ENCODE results near the gene RBKS.

RBKS gene

GRCh38 chr2:27890146-27890923 lies at the start of gene RBKS, which contains the start of gene BABAM2:
Gene RBKS (minus strand): TSS chr2:27890387. CDS start chr2:27890345, 42 bp downstream.
Gene BABAM2 (plus strand): TSS chr2:27890729. CDS start chr2:27894557, 3,828 bp downstream.
- no peaks in the 10 kb centered on the region for H3K4me1 ChIP-seq (ENCODE audit: control insufficient read depth, low read depth, low read length)

GRCh38 chr2:27935026-27935425 lies 44.8 kb upstream of the RBKS start:
- H3K9me3 ChIP-seq (ENCODE audit: control insufficient read depth, low read depth, low read length): no peaks in the 10 kb centered on the region
- H3K4me3 ChIP-seq (ENCODE audit: low read length): no peak overlapping the region
- no peaks in the 10 kb centered on the region for H3K36me3 ChIP-seq (ENCODE audit: control insufficient read depth, low read depth, low read length)
- no peaks in the 10 kb centered on the region for H3K4me1 ChIP-seq (ENCODE audit: control insufficient read depth, low read depth, low read length)
- H3K27ac ChIP-seq (ENCODE audit: low read length): no peak overlapping the region
- H3K27me3 ChIP-seq (ENCODE audit: control insufficient read depth, insufficient read depth, low read length): no peaks in the 10 kb centered on the region
- H3K9ac ChIP-seq (ENCODE audit: low read length): no peak overlapping the region

More at GRCh38 chr2:27890146-27890923, at the start of gene RBKS, which contains the start of gene BABAM2:
- H3K27me3 ChIP-seq (ENCODE audit: control insufficient read depth, insufficient read depth, low read length): no peaks in the 10 kb centered on the region
- H3K9ac ChIP-seq (ENCODE audit: low read length): peak within 1 kb of the TSS; percentile 77
- H3K27ac ChIP-seq (ENCODE audit: low read length): peak within 1 kb of the TSS; percentile 68
- H3K36me3 ChIP-seq (ENCODE audit: control insufficient read depth, low read depth, low read length): no peaks in the 10 kb centered on the region
- no peaks in the 10 kb centered on the region for H3K9me3 ChIP-seq (ENCODE audit: control insufficient read depth, low read depth, low read length)
- H3K4me3 ChIP-seq (ENCODE audit: low read length): peak within 1 kb of the TSS; percentile 84

GRCh38 chr2:27932396-27932795 lies 42.2 kb upstream of the RBKS start:
- no peaks in the 10 kb centered on the region for H3K4me1 ChIP-seq (ENCODE audit: control insufficient read depth, low read depth, low read length)
- no peak overlapping the region for H3K4me3 ChIP-seq (ENCODE audit: low read length)
- H3K9ac ChIP-seq (ENCODE audit: low read length): no peak overlapping the region
- H3K9me3 ChIP-seq (ENCODE audit: control insufficient read depth, low read depth, low read length): no peaks in the 10 kb centered on the region
- H3K27ac ChIP-seq (ENCODE audit: low read length): no peak overlapping the region
- H3K27me3 ChIP-seq (ENCODE audit: control insufficient read depth, insufficient read depth, low read length): no peaks in the 10 kb centered on the region
- no peaks in the 10 kb centered on the region for H3K36me3 ChIP-seq (ENCODE audit: control insufficient read depth, low read depth, low read length)

GRCh38 chr2:27931361-27931950 lies 41.3 kb upstream of the RBKS start:
- H3K36me3 ChIP-seq (ENCODE audit: control insufficient read depth, low read depth, low read length): no peaks in the 10 kb centered on the region
- H3K9ac ChIP-seq (ENCODE audit: low read length): no peak overlapping the region
- no peaks in the 10 kb centered on the region for H3K4me1 ChIP-seq (ENCODE audit: control insufficient read depth, low read depth, low read length)
- H3K9me3 ChIP-seq (ENCODE audit: control insufficient read depth, low read depth, low read length): no peaks in the 10 kb centered on the region
- H3K27ac ChIP-seq (ENCODE audit: low read length): no peak overlapping the region
- H3K4me3 ChIP-seq (ENCODE audit: low read length): no peak overlapping the region
- H3K27me3 ChIP-seq (ENCODE audit: control insufficient read depth, insufficient read depth, low read length): no peaks in the 10 kb centered on the region

- no peak overlapping the region for H3K4me3 ChIP-seq (ENCODE audit: low read length)
- H3K4me1 ChIP-seq (ENCODE audit: control insufficient read depth, low read depth, low read length): no peaks in the 10 kb centered on the region
- H3K9ac ChIP-seq (ENCODE audit: low read length): no peak overlapping the region
- no peaks in the 10 kb centered on the region for H3K9me3 ChIP-seq (ENCODE audit: control insufficient read depth, low read depth, low read length)
- H3K27me3 ChIP-seq (ENCODE audit: control insufficient read depth, insufficient read depth, low read length): no peaks in the 10 kb centered on the region
- no peak overlapping the region for H3K27ac ChIP-seq (ENCODE audit: low read length)
- H3K36me3 ChIP-seq (ENCODE audit: control insufficient read depth, low read depth, low read length): no peaks in the 10 kb centered on the region
These were observed 39.8 kb upstream of the RBKS start for GRCh38 chr2:27929916-27930486.

- no peaks in the 10 kb centered on the region for H3K36me3 ChIP-seq (ENCODE audit: control insufficient read depth, low read depth, low read length)
- H3K4me3 ChIP-seq (ENCODE audit: low read length): no peak overlapping the region
- H3K9me3 ChIP-seq (ENCODE audit: control insufficient read depth, low read depth, low read length): no peaks in the 10 kb centered on the region
- no peak overlapping the region for H3K27ac ChIP-seq (ENCODE audit: low read length)
- no peaks in the 10 kb centered on the region for H3K27me3 ChIP-seq (ENCODE audit: control insufficient read depth, insufficient read depth, low read length)
- H3K4me1 ChIP-seq (ENCODE audit: control insufficient read depth, low read depth, low read length): no peaks in the 10 kb centered on the region
- no peak overlapping the region for H3K9ac ChIP-seq (ENCODE audit: low read length)
These were observed 35.7 kb upstream of the RBKS start for GRCh38 chr2:27925766-27926472.

- no peaks in the 10 kb centered on the region for H3K36me3 ChIP-seq (ENCODE audit: control insufficient read depth, low read depth, low read length)
- H3K27ac ChIP-seq (ENCODE audit: low read length): no peak overlapping the region
- no peak overlapping the region for H3K9ac ChIP-seq (ENCODE audit: low read length)
- H3K4me1 ChIP-seq (ENCODE audit: control insufficient read depth, low read depth, low read length): no peaks in the 10 kb centered on the region
- no peaks in the 10 kb centered on the region for H3K9me3 ChIP-seq (ENCODE audit: control insufficient read depth, low read depth, low read length)
- no peak overlapping the region for H3K4me3 ChIP-seq (ENCODE audit: low read length)
- no peaks in the 10 kb centered on the region for H3K27me3 ChIP-seq (ENCODE audit: control insufficient read depth, insufficient read depth, low read length)
These were observed 32.7 kb upstream of the RBKS start for GRCh38 chr2:27922842-27923241.

- no peaks in the 10 kb centered on the region for H3K9me3 ChIP-seq (ENCODE audit: control insufficient read depth, low read depth, low read length)
- H3K27me3 ChIP-seq (ENCODE audit: control insufficient read depth, insufficient read depth, low read length): no peaks in the 10 kb centered on the region
- no peaks in the 10 kb centered on the region for H3K36me3 ChIP-seq (ENCODE audit: control insufficient read depth, low read depth, low read length)
- no peak overlapping the region for H3K27ac ChIP-seq (ENCODE audit: low read length)
- no peak overlapping the region for H3K9ac ChIP-seq (ENCODE audit: low read length)
- no peaks in the 10 kb centered on the region for H3K4me1 ChIP-seq (ENCODE audit: control insufficient read depth, low read depth, low read length)
- no peak overlapping the region for H3K4me3 ChIP-seq (ENCODE audit: low read length)
These were observed 31.8 kb upstream of the RBKS start for GRCh38 chr2:27921880-27922547.

GRCh38 chr2:27921424-27921823 lies 31.2 kb upstream of the RBKS start:
- Histone ChIP-seq H3K27me3 (ENCODE audit: control insufficient read depth, insufficient read depth, low read length) (no peaks in the 10 kb centered on the region), H3K4me1 (ENCODE audit: control insufficient read depth, low read depth, low read length) (no peaks in the 10 kb centered on the region), H3K36me3 (ENCODE audit: control insufficient read depth, low read depth, low read length) (no peaks in the 10 kb centered on the region), H3K9ac (ENCODE audit: low read length) (no peak overlapping the region), H3K27ac (ENCODE audit: low read length) (no peak overlapping the region), H3K4me3 (ENCODE audit: low read length) (no peak overlapping the region), H3K9me3 (ENCODE audit: control insufficient read depth, low read depth, low read length) (no peaks in the 10 kb centered on the region)

GRCh38 chr2:27920148-27920885 lies 30.1 kb upstream of the RBKS start:
- Histone ChIP-seq H3K9me3 (ENCODE audit: control insufficient read depth, low read depth, low read length) (no peaks in the 10 kb centered on the region), H3K4me1 (ENCODE audit: control insufficient read depth, low read depth, low read length) (no peaks in the 10 kb centered on the region), H3K9ac (ENCODE audit: low read length) (no peak overlapping the region), H3K4me3 (ENCODE audit: low read length) (no peak overlapping the region), H3K36me3 (ENCODE audit: control insufficient read depth, low read depth, low read length) (no peaks in the 10 kb centered on the region), H3K27ac (ENCODE audit: low read length) (no peak overlapping the region), H3K27me3 (ENCODE audit: control insufficient read depth, insufficient read depth, low read length) (no peaks in the 10 kb centered on the region)

Measured in iPS-18a (cell line).